ENCODE measurements around the gene CD6. TPM values are rescaled to one million over a fixed set of nuclear protein-coding genes. Genes with fewer than 3 reads are reported as not detected.

The CD6 gene
- total RNA-seq, 1 experiment from 2014 or later = 0.23 TPM

- no peaks in the 10 kb centered on the region for H3K9me3 ChIP-seq
- Mint-ChIP-seq H3K27me3 (ENCODE audit: insufficient read depth, unreplicated experiment) (peaks cover 11% of the 10 kb centered on the region), H3K36me3 (ENCODE audit: insufficient read depth, unreplicated experiment) (no peaks in the 10 kb centered on the region), H3K4me3 (ENCODE audit: unreplicated experiment) (no peak overlapping the region), H3K9me3 (ENCODE audit: unreplicated experiment) (no peaks in the 10 kb centered on the region), H3K4me1 (ENCODE audit: low read depth, unreplicated experiment) (no peaks in the 10 kb centered on the region), H3K27ac (ENCODE audit: unreplicated experiment) (no peak overlapping the region)
- no peak overlapping the region for H3K4me3 ChIP-seq (ENCODE audit: low read depth, low read length)
- ChIA-PET CTCF (no interaction called here), POLR2A (no interaction called here)
- H3K4me1 ChIP-seq = no peaks in the 10 kb centered on the region
- intact Hi-C loops (cut with micrococcal nuclease; ENCODE audit: unreplicated experiment) = no loop called here
- DNase-seq = no peak
- TF ChIP-seq, protein P1, sequence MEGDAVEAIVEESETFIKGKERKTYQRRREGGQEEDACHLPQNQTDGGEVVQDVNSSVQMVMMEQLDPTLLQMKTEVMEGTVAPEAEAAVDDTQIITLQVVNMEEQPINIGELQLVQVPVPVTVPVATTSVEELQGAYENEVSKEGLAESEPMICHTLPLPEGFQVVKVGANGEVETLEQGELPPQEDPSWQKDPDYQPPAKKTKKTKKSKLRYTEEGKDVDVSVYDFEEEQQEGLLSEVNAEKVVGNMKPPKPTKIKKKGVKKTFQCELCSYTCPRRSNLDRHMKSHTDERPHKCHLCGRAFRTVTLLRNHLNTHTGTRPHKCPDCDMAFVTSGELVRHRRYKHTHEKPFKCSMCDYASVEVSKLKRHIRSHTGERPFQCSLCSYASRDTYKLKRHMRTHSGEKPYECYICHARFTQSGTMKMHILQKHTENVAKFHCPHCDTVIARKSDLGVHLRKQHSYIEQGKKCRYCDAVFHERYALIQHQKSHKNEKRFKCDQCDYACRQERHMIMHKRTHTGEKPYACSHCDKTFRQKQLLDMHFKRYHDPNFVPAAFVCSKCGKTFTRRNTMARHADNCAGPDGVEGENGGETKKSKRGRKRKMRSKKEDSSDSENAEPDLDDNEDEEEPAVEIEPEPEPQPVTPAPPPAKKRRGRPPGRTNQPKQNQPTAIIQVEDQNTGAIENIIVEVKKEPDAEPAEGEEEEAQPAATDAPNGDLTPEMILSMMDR (IDR thresholded peaks at IDR 0.05; ENCODE audit: insufficient read depth in 1 of 2, low read depth in 1 of 2, low read length in 1 of 2, severe bottlenecking in 1 of 2, unreplicated experiment in 1 of 2) = no peak
- BruUV-seq (replicated peaks) = no TSS peak
- peaks cover 3% of the 10 kb centered on the region for H3K27me3 ChIP-seq (replicated peaks; ENCODE audit: control insufficient read depth, insufficient read depth, low read length)
- H3K36me3 ChIP-seq (ENCODE audit: control insufficient read depth, insufficient read depth, low read length) = no peaks in the 10 kb centered on the region
These were observed 39.9 kb downstream of the CD6 start for GRCh38 chr11:61011229-61011870.

- Histone ChIP-seq H3K4me1 (no peaks in the 10 kb centered on the region), H3K36me3 (ENCODE audit: control insufficient read depth, insufficient read depth, low read length) (no peaks in the 10 kb centered on the region), H3K9me3 (no peaks in the 10 kb centered on the region), H3K27me3 (replicated peaks; ENCODE audit: control insufficient read depth, insufficient read depth, low read length) (no peaks in the 10 kb centered on the region; the same call in none of the 2 replicates), H3K4me3 (ENCODE audit: low read depth, low read length) (no peak overlapping the region)
- no peak overlapping the region for H3K4me3 Mint-ChIP-seq (ENCODE audit: unreplicated experiment)
- no TSS peak for BruUV-seq (replicated peaks)
- H3K36me3 Mint-ChIP-seq (ENCODE audit: insufficient read depth, unreplicated experiment) = no peaks in the 10 kb centered on the region
- POLR2A ChIA-PET = no interaction called here
- intact Hi-C loops (cut with micrococcal nuclease; ENCODE audit: unreplicated experiment) = no loop called here
- no peaks in the 10 kb centered on the region for H3K9me3 Mint-ChIP-seq (ENCODE audit: unreplicated experiment)
- CTCF ChIA-PET = no interaction called here
- no peak overlapping the region for H3K27ac Mint-ChIP-seq (ENCODE audit: unreplicated experiment)
- DNase-seq = no peak
- no peaks in the 10 kb centered on the region for H3K4me1 Mint-ChIP-seq (ENCODE audit: low read depth, unreplicated experiment)
- H3K27me3 Mint-ChIP-seq (ENCODE audit: insufficient read depth, unreplicated experiment) = peaks cover 11% of the 10 kb centered on the region
- TF ChIP-seq, protein P1 (IDR thresholded peaks at IDR 0.05; ENCODE audit: insufficient read depth in 1 of 2, low read depth in 1 of 2, low read length in 1 of 2, severe bottlenecking in 1 of 2, unreplicated experiment in 1 of 2) = no peak
These were observed 40.7 kb downstream of the CD6 start for GRCh38 chr11:61011950-61012736.

DNA sequence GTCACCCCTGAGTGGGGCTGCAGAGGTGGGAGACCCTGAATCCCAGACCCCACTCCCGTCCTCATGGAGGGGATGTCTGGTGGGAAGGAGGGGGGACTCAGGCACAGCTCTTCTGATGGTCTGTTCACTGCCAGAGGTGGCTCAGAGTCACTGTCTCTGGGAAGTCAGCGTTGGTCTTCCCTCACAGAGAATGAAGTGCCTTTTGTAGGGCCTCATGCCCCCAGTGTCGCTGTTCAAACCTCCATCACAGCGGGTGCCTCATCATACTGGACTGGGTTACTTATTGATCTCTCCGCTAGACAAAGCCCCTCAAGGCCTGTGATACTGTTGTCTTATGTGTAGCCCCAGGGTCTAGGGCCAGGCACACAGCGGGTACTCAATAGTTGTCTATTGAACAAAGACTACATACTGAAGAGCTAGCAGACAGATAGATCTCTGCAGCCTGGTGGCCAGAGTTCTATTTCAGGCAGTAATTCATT, 41.3 kb downstream of the CD6 start:
- H3K4me3 Mint-ChIP-seq (ENCODE audit: unreplicated experiment) = no peak overlapping the region
- H3K27me3 Mint-ChIP-seq (ENCODE audit: insufficient read depth, unreplicated experiment) = peaks cover 11% of the 10 kb centered on the region
- Histone ChIP-seq H3K4me3 (ENCODE audit: low read depth, low read length) (no peak overlapping the region), H3K36me3 (ENCODE audit: control insufficient read depth, insufficient read depth, low read length) (no peaks in the 10 kb centered on the region), H3K27me3 (replicated peaks; ENCODE audit: control insufficient read depth, insufficient read depth, low read length) (no peaks in the 10 kb centered on the region; the same call in none of the 2 replicates), H3K4me1 (no peaks in the 10 kb centered on the region), H3K9me3 (no peaks in the 10 kb centered on the region)
- no peaks in the 10 kb centered on the region for H3K36me3 Mint-ChIP-seq (ENCODE audit: insufficient read depth, unreplicated experiment)
- TF ChIP-seq, protein P1 (IDR thresholded peaks at IDR 0.05; ENCODE audit: insufficient read depth in 1 of 2, low read depth in 1 of 2, low read length in 1 of 2, severe bottlenecking in 1 of 2, unreplicated experiment in 1 of 2) = no peak
- no peaks in the 10 kb centered on the region for H3K4me1 Mint-ChIP-seq (ENCODE audit: low read depth, unreplicated experiment)
- H3K27ac Mint-ChIP-seq (ENCODE audit: unreplicated experiment) = no peak overlapping the region
- no TSS peak for BruUV-seq (replicated peaks)
- CTCF ChIA-PET = no interaction called here
- DNase-seq = no peak
- H3K9me3 Mint-ChIP-seq (ENCODE audit: unreplicated experiment) = no peaks in the 10 kb centered on the region
- intact Hi-C loops (cut with micrococcal nuclease; ENCODE audit: unreplicated experiment) = no loop called here
- POLR2A ChIA-PET = no interaction called here
